Spinal cord (tissue), 10 donors: ENCODE data around the gene MTURN. TPM values are rescaled to one million over a fixed set of nuclear protein-coding genes. Genes with fewer than 3 reads are reported as not detected.
A peak's percentile ranks its signal among the peaks of the same experiment; 100 is the strongest.

Source experiments
- DNase-seq, 6 donors: peaks; one replicate each; pipeline versions ENCODE4 v3.0.0 to v3.0.0-alpha.2; 2013 to 2015; ENCODE audit warnings: low spot score in 6 of 6, low read depth in 4 of 6
- H3K27ac ChIP-seq: one replicate; pipeline ENCODE4 v1.5.1; 2013; ENCODE audit warnings: low read depth, low read length, control low read depth
- H3K27me3 ChIP-seq: one replicate; pipeline ENCODE4 v1.6.1; 2013; ENCODE audit warnings: low read length; ENCODE audit not compliant: control insufficient read depth, insufficient read depth
- H3K36me3 ChIP-seq: one replicate; pipeline ENCODE4 v1.6.1; 2013; ENCODE audit warnings: low read length; ENCODE audit not compliant: control insufficient read depth, insufficient read depth
- H3K4me1 ChIP-seq: one replicate; pipeline ENCODE4 v1.6.1; 2013; ENCODE audit warnings: low read length; ENCODE audit not compliant: control insufficient read depth, insufficient read depth
- H3K4me3 ChIP-seq: one replicate; pipeline ENCODE4 v1.5.1; 2013; ENCODE audit warnings: low read depth, low read length, control low read depth
- H3K9me3 ChIP-seq: one replicate; pipeline ENCODE4 v1.6.1; 2013; ENCODE audit warnings: low read length; ENCODE audit not compliant: control insufficient read depth, insufficient read depth
- WGBS: methylation state at CpG from one replicate; pipeline ENCODE4 v1.1.5; 2013; ENCODE audit warnings: missing lambda C conversion rate; ENCODE audit not compliant: insufficient coverage; 5-methylcytosine and 5-hydroxymethylcytosine counted together
- polyA plus RNA-seq, 2 donors: library from polyadenylated mRNA; unstranded; fragments of 120-200 nt; gene quantifications; one replicate each; pipeline ENCODE4 v1.2.1, GENCODE V29; 2013; ENCODE audit not compliant: insufficient read length in 2 of 2
- total RNA-seq, 2 donors: library from RNA; depleted of rRNA in 1 of 2; stranded (reverse); fragments of 120-200 nt in 1 of 2; fragments of >200 nt in 1 of 2; gene quantifications; one replicate each; pipeline versions ENCODE4 v1.2.3 to v1.2.4, GENCODE V29; 2013 to 2014
- donor health status: healthy.

Gene MTURN
- total and polyA plus RNA-seq, 4 donors: 98.3 to 285 (median 194) TPM

DNA sequence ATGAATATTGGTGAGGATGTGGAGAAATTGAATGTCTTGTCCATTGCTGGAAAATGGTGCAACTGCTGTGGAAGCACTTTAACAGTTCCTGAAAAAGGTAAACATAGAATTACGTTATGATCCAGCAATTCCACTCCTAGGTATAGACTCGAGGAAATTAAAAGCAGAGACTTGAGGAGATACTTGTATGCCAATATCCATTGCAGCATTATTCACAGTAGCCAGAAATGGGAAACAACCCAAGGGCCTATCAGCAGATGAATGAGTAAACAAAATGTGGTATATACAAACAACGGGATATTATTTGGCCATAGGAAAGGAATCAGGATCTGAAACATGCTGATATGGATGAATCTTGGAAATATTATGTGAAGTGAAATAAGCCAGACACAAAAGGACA is 32.5 kb upstream of the MTURN start:
- Histone ChIP-seq H3K27ac (no peak overlapping the region), H3K36me3 (no peaks in the 10 kb centered on the region), H3K4me3 (no peak overlapping the region), H3K4me1 (no peaks in the 10 kb centered on the region), H3K9me3 (no peaks in the 10 kb centered on the region), H3K27me3 (no peaks in the 10 kb centered on the region)
- no CpG with 5 or more reads among the region's 3 CpGs for WGBS
- DNase-seq: no peak

GRCh38 chr7:30104157-30104556 is 30.6 kb upstream of the MTURN start:
- no peak for DNase-seq
- H3K9me3 ChIP-seq: no peaks in the 10 kb centered on the region
- no peak overlapping the region for H3K27ac ChIP-seq
- H3K4me3 ChIP-seq: no peak overlapping the region
- WGBS: no CpG with 5 or more reads among the region's 1 CpG
- no peaks in the 10 kb centered on the region for H3K27me3 ChIP-seq
- no peaks in the 10 kb centered on the region for H3K4me1 ChIP-seq
- H3K36me3 ChIP-seq: no peaks in the 10 kb centered on the region

DNA sequence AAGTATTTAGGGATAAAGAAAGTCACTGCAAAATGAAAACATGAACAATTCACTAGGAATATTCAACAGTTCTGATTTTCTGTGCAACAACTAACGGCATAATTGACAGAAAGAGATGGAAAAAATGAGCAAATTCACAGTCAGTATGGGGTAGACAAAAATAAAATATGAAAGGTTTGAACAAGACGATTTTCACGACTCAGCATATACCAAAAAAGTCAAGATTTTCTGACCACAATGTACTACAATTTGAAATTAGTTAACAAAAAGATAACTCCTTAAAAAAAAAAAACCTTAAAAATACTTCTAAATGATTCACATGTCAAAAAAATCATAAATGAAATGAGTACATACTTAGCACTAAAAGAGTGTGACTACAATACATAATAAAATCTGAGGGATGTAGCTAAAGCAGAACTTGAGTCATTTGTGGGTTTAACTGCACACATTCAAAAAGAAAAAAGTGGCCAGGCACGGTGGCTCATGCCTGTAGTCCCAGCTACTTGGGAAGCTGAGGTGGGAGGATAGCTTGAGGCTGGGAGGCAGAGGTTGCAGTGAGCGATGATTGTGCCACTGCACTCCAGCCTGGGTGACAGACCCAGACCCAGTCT is 22.6 kb upstream of the MTURN start:
- no peak overlapping the region for H3K4me3 ChIP-seq
- peaks cover 2% of the 10 kb centered on the region for H3K9me3 ChIP-seq
- no peaks in the 10 kb centered on the region for H3K36me3 ChIP-seq
- no peak for DNase-seq
- 100% methylated on average over 1 of the region's 5 CpGs for WGBS
- H3K27me3 ChIP-seq: no peaks in the 10 kb centered on the region
- no peaks in the 10 kb centered on the region for H3K4me1 ChIP-seq
- no peak overlapping the region for H3K27ac ChIP-seq

DNA sequence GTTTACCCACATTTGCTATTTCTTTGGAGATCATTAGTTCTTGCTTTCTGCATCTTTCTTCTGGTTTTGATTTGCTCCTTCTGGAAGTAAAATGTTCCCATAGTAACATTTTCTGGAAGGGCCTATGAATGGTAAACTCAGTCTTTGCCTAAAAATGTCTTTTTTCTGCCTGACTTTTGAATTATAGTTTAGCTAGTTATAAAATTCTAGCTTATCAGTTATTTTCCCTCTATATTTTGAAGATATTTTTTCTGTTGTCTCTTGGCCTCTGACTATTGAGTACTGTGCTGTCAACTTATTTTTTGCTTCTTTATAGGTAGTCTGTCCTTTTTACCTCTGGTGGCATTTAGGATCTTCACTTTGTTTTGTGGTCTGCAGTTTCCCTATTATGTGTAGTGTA is 21.6 kb upstream of the MTURN start:
- H3K9me3 ChIP-seq: peaks cover 2% of the 10 kb centered on the region
- H3K27ac ChIP-seq: no peak overlapping the region
- no peaks in the 10 kb centered on the region for H3K4me1 ChIP-seq
- no peak for DNase-seq
- H3K27me3 ChIP-seq: no peaks in the 10 kb centered on the region
- no peaks in the 10 kb centered on the region for H3K36me3 ChIP-seq
- no peak overlapping the region for H3K4me3 ChIP-seq

GRCh38 chr7:30114536-30115238 is 20.1 kb upstream of the MTURN start:
- Histone ChIP-seq H3K27me3 (no peaks in the 10 kb centered on the region), H3K36me3 (no peaks in the 10 kb centered on the region), H3K4me3 (no peak overlapping the region), H3K4me1 (no peaks in the 10 kb centered on the region), H3K9me3 (peaks cover 2% of the 10 kb centered on the region), H3K27ac (no peak overlapping the region)
- 58% methylated on average over 3 of the region's 3 CpGs for WGBS
- DNase-seq: peak in 1 of 6 donors; percentile 30

- no peaks in the 10 kb centered on the region for H3K36me3 ChIP-seq
- no peaks in the 10 kb centered on the region for H3K27me3 ChIP-seq
- H3K9me3 ChIP-seq: peaks cover 2% of the 10 kb centered on the region
- no peaks in the 10 kb centered on the region for H3K4me1 ChIP-seq
- no peak overlapping the region for H3K27ac ChIP-seq
- 82% methylated on average over 21 of the region's 34 CpGs for WGBS
- no peak overlapping the region for H3K4me3 ChIP-seq
- DNase-seq: no peak
Measured at GRCh38 chr7:30115709-30116297, 19.0 kb upstream of the MTURN start.

DNA sequence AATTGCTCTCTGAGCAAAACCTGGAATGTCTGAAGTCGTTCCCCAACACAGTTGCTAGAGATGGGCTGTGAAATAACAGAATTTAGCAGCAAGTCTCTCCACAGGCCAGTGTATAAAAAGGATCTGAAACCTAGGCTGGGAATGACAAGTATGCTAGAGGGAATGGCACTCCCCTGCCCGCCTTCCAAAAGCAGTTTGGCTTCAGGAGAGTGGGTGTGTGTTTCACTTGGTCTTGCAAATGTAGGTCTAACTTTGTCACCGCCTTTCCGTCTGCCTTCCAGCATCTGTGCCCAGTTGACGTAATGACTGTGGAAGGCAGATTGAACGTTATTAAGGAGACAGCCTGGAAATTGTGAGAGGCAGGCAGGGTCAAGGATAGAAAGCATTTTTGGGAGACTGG is 18.0 kb upstream of the MTURN start:
- Histone ChIP-seq H3K27ac (no peak overlapping the region), H3K27me3 (no peaks in the 10 kb centered on the region), H3K36me3 (no peaks in the 10 kb centered on the region), H3K4me3 (no peak overlapping the region), H3K4me1 (no peaks in the 10 kb centered on the region), H3K9me3 (peaks cover 2% of the 10 kb centered on the region)
- peak in 1 of 6 donors; percentile 65 for DNase-seq
- WGBS: 60% methylated on average over 4 of the region's 6 CpGs

- WGBS: 95% methylated on average over 4 of the region's 4 CpGs
Measured at GRCh38 chr7:30117896-30118295, 16.9 kb upstream of the MTURN start.

DNA sequence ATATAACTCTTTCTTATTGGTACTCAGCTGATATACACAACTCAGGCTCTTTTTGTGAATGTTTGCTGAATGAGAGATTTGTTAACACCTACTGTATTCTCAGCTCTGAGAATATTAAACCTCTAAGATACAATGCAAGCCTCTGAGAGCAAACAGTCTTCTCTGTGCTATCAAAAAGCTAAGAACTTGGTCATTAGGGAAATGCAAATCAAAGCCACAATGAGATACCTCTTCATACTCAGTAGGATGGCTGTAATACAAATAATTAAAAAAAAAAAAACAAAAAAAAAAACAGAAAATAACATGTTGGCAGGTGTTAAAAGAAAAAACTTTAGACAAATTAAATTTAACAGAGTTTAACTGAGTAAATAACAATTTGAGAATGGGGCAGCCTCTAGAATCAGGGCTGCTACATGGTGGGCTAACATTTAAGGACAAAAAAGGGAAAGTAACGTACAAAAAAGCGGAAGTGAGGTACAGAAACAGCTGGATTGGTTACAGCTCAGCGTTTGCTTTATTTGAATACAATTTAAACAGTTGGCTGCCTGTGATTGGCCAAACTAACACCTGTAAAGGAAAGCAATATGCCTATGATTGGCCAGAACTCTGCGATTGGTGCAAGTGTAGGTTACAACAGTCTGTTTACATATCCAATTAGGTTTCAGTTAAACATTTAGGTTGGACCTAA is 14.8 kb upstream of the MTURN start:
- H3K4me1 ChIP-seq: no peaks in the 10 kb centered on the region
- DNase-seq: no peak
- WGBS: 84% methylated on average over 4 of the region's 4 CpGs
- no peaks in the 10 kb centered on the region for H3K27me3 ChIP-seq
- no peak overlapping the region for H3K4me3 ChIP-seq
- H3K27ac ChIP-seq: no peak overlapping the region
- H3K9me3 ChIP-seq: no peaks in the 10 kb centered on the region
- no peaks in the 10 kb centered on the region for H3K36me3 ChIP-seq

More at GRCh38 chr7:30117896-30118295, 16.9 kb upstream of the MTURN start:
- H3K9me3 ChIP-seq: no peaks in the 10 kb centered on the region
- H3K4me3 ChIP-seq: no peak overlapping the region
- no peaks in the 10 kb centered on the region for H3K36me3 ChIP-seq
- H3K27ac ChIP-seq: no peak overlapping the region
- H3K27me3 ChIP-seq: no peaks in the 10 kb centered on the region
- DNase-seq: no peak
- H3K4me1 ChIP-seq: no peaks in the 10 kb centered on the region
